HG02798 (cell line): ENCODE results near the gene ADGRG6.

Experiments
- ATAC-seq: cut with Tn5 transposase; IDR thresholded peaks from one replicate; pipeline ENCODE4 v1.9.1; 2021; ENCODE audit warnings: mild to moderate bottlenecking; ENCODE audit not compliant: unreplicated experiment, poor library complexity

ADGRG6 gene

GRCh38 chr6:142469220-142469619, 167.4 kb downstream of the ADGRG6 start:
- no peak for ATAC-seq

GRCh38 chr6:142470421-142470820, 168.6 kb downstream of the ADGRG6 start:
- no peak for ATAC-seq

GRCh38 chr6:142474531-142475289, 172.9 kb downstream of the ADGRG6 start:
- no peak for ATAC-seq

GRCh38 chr6:142476452-142476851, 174.6 kb downstream of the ADGRG6 start:
- ATAC-seq = no peak

DNA sequence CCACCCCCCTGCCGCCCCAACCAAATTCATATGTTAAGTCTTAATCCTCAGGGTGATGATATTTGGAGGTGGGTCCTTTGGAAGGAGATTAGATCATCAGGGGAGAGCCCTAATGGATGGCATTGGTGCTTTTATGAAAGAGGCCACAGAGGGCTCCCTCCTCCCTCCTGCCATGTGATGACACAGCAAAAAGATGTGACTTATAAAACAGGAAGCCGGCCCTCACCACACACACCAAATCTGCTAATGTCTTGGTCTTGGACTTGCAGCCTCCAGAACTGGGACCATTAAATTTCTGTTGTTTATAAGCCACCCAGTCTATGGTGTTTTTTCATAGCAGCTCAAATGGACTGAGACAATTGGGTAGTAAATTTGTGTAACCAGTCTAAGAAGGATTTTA, 176.3 kb downstream of the ADGRG6 start:
- no peak for ATAC-seq

- ATAC-seq = no peak
Observed at GRCh38 chr6:142481466-142481865, 179.7 kb downstream of the ADGRG6 start.

DNA sequence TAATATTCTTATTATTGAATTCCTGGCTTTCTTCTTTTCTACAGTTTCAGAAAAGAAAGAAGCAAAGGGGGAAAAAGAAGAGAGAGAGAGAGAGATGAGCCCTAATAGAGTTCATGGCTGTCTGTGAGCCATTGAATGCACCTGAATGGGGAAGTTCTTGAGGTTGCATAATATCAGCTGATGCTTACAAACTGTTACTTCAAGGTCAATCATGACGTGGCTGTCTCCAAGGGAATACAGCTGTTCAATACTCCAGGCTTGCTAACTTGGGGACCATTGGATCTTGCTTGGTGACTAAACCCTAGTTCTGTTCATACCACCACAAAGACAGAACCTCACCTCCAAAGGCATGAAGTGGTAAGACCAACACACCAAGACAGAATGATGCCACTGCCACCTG, 180.4 kb downstream of the ADGRG6 start:
- no peak for ATAC-seq

GRCh38 chr6:142482974-142483373, 181.2 kb downstream of the ADGRG6 start:
- no peak for ATAC-seq

- ATAC-seq = no peak
Observed at GRCh38 chr6:142485256-142485655, 183.4 kb downstream of the ADGRG6 start.

DNA sequence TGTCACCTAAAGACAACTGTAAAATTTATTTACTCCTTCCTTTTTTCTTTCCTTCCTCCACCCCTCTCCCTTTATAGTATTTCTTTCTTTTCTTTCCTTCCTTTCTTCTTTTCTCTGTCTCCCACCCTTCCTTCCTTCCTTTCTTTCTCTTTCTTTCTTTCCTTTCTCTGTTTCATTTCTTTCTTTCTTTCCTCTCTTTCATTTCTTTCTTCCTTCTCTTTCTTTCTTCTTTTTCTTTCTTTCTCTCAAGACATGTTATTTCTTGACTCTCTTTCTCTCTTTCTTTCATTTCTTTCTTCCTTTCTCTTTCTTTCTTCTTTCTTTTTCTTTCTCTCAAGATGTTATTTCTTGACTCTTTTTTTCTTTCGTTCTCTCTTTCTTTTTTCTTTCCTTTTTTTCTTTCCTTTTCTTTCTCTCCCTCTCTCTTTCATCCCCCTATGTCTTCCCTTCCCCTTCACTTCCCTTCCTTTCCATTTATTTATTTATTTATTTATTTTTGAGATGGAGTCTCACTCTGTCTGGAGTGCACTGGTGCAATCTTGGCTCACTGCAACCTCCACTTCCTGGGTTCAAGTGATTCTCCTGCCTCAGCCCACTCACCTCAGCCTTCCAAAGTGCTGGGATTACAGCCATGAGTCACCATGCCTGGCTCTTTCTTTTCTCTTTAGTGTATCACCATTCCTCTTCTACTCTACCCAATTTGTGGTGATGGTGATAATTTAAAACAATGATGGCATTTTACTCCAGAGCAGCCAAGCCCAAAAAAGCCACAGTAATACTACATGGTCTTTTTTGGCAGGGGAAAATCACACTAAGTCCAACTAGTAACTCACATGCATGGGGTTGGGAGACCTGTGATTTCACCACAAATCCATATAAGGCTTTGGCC, 188.2 kb downstream of the ADGRG6 start:
- ATAC-seq = no peak
